Astrocyte of the cerebellum (primary cell): ENCODE measurements around the gene DAAM1.

ENCODE experiments used
- DNase-seq: peaks from one replicate; pipeline ENCODE4 v3.0.0-alpha.2; 2011; ENCODE audit warnings: low read depth
- H3K4me3 ChIP-seq: 2 replicates; pipeline ENCODE4 v1.5.1; 2011; ENCODE audit warnings: mild to moderate bottlenecking, low read depth, low read length, moderate library complexity
- in situ Hi-C: cut with HindIII; loops from 2 replicates; pipeline ENCODE4 v1.10.0; 2017; ENCODE audit warnings: low sequenced_read_pairs
- TF ChIP-seq, protein P1 (sequence below): IDR thresholded peaks from 2 replicates; pipeline ENCODE4 v1.5.1; 2012; ENCODE audit warnings: low read length, low read depth, moderate library complexity, mild to moderate bottlenecking; ENCODE audit errors: missing control alignments

DAAM1 gene

DNA sequence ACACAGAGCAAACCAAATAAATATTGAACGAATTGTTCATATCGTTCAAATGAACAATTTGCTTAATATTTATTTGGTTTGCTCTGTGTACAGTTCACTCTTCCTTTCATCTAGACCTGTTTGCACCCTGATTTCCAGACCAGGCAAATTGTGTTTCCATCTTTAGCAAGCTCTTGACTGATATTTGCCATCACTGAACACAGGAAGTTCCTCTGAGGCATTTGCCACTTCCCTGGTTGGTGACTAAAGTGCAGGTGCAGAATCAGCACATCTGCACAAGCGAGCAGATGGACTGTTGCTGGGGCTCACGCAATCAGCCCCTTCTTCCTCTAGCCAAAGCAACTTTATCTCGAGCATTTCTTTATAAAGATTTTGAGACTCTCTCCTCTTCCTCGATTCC is 112.9 kb downstream of the DAAM1 start:
- no peak for DNase-seq
- TF ChIP-seq, protein P1, sequence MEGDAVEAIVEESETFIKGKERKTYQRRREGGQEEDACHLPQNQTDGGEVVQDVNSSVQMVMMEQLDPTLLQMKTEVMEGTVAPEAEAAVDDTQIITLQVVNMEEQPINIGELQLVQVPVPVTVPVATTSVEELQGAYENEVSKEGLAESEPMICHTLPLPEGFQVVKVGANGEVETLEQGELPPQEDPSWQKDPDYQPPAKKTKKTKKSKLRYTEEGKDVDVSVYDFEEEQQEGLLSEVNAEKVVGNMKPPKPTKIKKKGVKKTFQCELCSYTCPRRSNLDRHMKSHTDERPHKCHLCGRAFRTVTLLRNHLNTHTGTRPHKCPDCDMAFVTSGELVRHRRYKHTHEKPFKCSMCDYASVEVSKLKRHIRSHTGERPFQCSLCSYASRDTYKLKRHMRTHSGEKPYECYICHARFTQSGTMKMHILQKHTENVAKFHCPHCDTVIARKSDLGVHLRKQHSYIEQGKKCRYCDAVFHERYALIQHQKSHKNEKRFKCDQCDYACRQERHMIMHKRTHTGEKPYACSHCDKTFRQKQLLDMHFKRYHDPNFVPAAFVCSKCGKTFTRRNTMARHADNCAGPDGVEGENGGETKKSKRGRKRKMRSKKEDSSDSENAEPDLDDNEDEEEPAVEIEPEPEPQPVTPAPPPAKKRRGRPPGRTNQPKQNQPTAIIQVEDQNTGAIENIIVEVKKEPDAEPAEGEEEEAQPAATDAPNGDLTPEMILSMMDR = no peak
- no peak overlapping the region for H3K4me3 ChIP-seq
- in situ Hi-C loops = no loop called here

DNA sequence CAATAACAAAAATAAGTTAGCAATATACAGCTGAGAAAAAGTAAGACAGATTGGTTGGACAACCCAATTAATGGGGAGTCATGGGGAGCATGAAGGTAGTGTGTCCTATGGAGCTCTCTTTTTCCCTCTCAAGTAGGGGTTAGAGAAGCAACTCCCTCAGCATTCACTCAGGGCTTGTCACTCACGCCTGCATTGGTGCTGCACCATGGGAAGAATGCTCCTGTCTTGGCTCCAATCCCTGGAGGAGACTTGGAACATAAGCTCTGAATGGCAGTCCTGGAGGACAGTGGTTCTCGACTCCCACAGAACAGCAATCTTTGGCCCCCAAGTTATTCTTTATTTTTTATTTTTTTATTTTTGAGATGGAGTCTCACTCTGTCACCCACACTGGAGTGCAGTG is 113.8 kb downstream of the DAAM1 start:
- no peak for DNase-seq
- in situ Hi-C loops = no loop called here
- H3K4me3 ChIP-seq = no peak overlapping the region
- TF ChIP-seq, protein P1 = no peak

DNA sequence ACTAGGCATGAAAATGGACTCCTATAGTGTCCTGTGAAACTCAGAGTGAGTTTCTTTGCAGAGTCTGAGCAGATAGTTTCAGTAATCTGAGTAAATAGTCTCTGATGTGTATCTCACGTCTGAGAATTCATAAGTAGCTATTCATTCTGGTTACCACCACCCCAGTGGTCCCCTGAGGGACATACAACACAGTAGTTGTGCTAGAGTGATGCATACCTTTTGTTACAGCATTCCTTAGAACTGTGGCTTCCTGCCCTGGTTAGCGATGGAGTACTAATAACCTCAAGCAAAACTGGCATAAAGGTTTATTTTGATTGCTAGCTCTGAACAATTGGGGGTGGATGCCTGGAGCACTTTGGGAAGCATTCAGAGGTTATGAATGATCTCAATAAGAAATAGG is 114.7 kb downstream of the DAAM1 start:
- peak; percentile 83 for DNase-seq
- in situ Hi-C loops = no loop called here
- no peak overlapping the region for H3K4me3 ChIP-seq
- TF ChIP-seq, protein P1 = no peak

DNA sequence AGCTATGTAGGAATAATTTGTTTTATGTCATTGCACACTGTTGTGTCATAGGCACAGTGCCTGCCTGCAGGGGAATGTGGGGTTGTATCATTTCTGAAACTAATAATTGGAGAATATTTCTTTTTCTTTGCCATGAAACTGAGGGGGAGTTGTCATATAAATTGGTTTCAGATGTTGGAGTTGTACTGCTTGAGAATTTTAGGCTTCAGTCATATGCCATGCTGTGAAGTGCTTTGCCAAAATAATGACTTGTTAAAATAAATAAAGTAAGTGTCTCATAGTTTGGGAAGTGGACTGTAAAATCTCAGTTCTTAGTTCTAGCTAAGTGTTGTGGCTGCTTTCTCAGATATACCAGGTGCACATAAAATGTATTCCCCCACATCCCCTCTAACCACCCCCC is 116.8 kb downstream of the DAAM1 start:
- H3K4me3 ChIP-seq = no peak overlapping the region
- TF ChIP-seq, protein P1 = no peak
- in situ Hi-C loops = no loop called here
- peak; percentile 41 for DNase-seq

DNA sequence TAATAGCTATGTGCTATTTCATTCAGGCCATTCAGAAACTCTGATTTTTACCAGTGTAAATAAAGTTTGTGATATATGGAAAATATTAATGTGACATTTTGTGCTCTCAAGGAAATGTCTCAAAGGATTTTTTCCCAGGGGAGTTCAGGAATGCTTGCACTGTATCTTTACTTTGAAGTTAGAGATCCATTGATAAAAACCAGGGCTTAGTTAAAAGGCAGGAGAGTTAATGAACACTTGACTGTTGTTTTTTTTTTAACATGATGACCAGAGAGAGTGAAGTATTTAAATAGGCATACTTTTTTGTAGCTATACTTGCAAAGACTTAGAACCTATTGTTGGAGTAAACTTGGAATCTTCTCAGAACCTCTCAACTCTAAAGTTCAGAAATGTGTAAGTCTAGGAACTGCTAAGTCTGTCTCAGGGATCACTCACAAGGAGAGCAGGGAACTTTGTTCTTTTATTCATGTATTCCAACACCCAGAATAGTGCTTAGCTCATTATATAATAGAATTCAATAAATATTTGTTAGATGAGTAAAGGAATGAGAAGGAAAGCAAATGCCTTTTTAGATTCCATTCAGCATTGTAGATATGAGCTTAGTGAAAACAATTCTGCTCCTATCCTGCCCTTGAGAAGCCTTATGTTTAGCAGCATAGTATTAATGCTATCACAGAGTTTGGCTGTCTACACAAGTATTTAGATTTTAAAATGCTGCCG is 117.5 kb downstream of the DAAM1 start:
- DNase-seq = no peak
- TF ChIP-seq, protein P1 = no peak
- in situ Hi-C loops = no loop called here
- H3K4me3 ChIP-seq = no peak overlapping the region

DNA sequence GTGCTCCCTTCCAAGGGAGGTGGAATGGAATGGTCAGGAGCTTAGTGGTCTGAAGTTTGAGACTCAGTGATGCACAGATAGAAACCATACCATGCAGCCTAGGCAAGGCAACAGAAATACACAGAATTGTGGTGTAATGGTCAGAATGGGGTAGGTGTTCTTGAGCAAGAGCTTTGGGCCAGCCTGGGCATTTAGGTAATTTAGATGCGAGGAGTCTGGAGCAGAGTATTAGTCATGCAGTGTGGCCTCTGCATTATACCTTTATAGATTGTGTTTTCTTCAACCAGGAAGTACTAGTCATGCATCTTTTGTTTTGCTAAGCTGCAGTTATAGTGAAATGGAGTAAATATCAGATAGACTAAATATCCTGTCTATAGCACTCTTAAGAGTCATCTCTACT is 118.3 kb downstream of the DAAM1 start:
- TF ChIP-seq, protein P1 = no peak
- no peak overlapping the region for H3K4me3 ChIP-seq
- in situ Hi-C loops = no loop called here
- no peak for DNase-seq

DNA sequence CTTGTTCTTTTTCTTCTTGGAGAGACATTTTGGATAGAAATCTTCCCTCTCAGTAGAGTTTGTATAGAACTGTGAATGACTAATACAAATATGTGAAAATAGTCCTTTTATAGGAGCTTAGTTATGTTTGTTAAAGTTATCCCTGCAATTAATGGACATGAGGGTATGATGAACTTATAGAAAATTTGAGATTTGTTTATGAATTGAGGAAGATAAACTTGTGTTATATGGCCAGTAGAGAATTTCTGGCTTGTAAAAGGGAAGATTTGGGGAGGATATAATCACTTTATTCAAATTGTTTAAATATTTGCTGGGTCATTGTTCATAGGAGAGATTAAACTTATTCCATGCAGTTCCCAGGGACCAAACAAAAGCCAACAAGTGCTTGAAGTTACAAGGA is 119.6 kb downstream of the DAAM1 start:
- DNase-seq = no peak
- in situ Hi-C loops = no loop called here
- TF ChIP-seq, protein P1 = no peak
- H3K4me3 ChIP-seq = no peak overlapping the region
